HCT116 (cell line): Measurements from ENCODE around the gene ACADS. TPM values are rescaled to one million over a fixed set of nuclear protein-coding genes. Genes with fewer than 3 reads are reported as not detected.

Source experiments
- ATAC-seq: fragments of 200-7000 bp; cut with Tn5 transposase; 2 replicates; pipeline ENCODE4 v1.9.1; 2020; ENCODE audit warnings: mild to moderate bottlenecking, moderate library complexity
- BruUV-seq: library from RNA; stranded (reverse); fragments of 400-500 nt; replicated peaks from 2 replicates; lab custom pipeline; 2021; lab: Mats Ljungman, UMichigan
- CTCF ChIA-PET: fragments of 300-600 bp; sonication (Branson Sonifier 250); formaldehyde crosslinking; loops from one replicate; lab custom pipeline; 2021; ENCODE audit warnings: antibody characterized with exemption; lab: Charles Lee
- POLR2A ChIA-PET: fragments of 300-600, 350-600 bp; sonication (Branson Sonifier 250); formaldehyde crosslinking; loops from one replicate; lab custom pipeline; 2021; ENCODE audit warnings: antibody characterized with exemption; lab: Charles Lee
- RAD21 ChIA-PET, 2 experiments: fragments of 300-600 bp; sonication (Branson Sonifier 250); formaldehyde crosslinking; loops; one replicate each; lab custom pipeline; 2023; ENCODE audit warnings: low total read pairs in 2 of 2; ENCODE audit not compliant: uncharacterized antibody in 2 of 2, unreplicated experiment in 2 of 2, low non-redundant PET in 1 of 2; lab: Charles Lee
- DNase-seq: peaks from one replicate; pipeline ENCODE4 v3.0.0-alpha.2; 2010; ENCODE audit warnings: low read depth, low spot score
- H2AFZ ChIP-seq: fragments of 200-600 bp; shearing (Covaris generic), sonication (generic); 2 replicates; pipeline ENCODE4 v1.6.1; 2017; ENCODE audit warnings: low read depth, mixed run types, mixed read lengths, antibody characterized with exemption, low read length; ENCODE audit not compliant: poor library complexity, severe bottlenecking
- H3K27ac ChIP-seq: 2 replicates; pipeline ENCODE4 v1.5.1; 2012; ENCODE audit warnings: low read depth, low read length
- H3K27me3 ChIP-seq: fragments of 200-600 bp; sonication (generic); 2 replicates; pipeline ENCODE4 v1.6.1; 2016; ENCODE audit warnings: mixed run types, low read length, mixed read lengths; ENCODE audit not compliant: insufficient read depth
- H3K36me3 ChIP-seq, 2 experiments: fragments of 200-500 bp in 1 of 2; fragments of 200-600 bp in 1 of 2; sonication (Bioruptor generic) in 1 of 2; sonication (generic) in 1 of 2; 2 replicates each; pipeline versions ENCODE4 v1.5.1 to v1.6.1; 2014 to 2016; ENCODE audit warnings: low read length in 2 of 2, inconsistent platforms in 1 of 2, mixed read lengths in 1 of 2, mixed run types in 1 of 2; ENCODE audit not compliant: insufficient read depth in 2 of 2, control insufficient read depth in 1 of 2
- H3K4me1 ChIP-seq, 2 experiments: fragments of 200-600 bp in 1 of 2; sonication (generic) in 1 of 2; 2 replicates each; pipeline versions ENCODE4 v1.5.1 to v1.6.1; 2012 to 2017; ENCODE audit warnings: low read length in 2 of 2, inconsistent platforms in 1 of 2, mild to moderate bottlenecking in 1 of 2, mixed read lengths in 1 of 2, mixed run types in 1 of 2, moderate library complexity in 1 of 2; ENCODE audit not compliant: insufficient read depth in 2 of 2, control insufficient read depth in 1 of 2
- H3K4me2 ChIP-seq: fragments of 200-600 bp; sonication (generic); 2 replicates; pipeline ENCODE4 v1.6.1; 2017; ENCODE audit warnings: mixed run types, low read length, mixed read lengths
- H3K4me3 ChIP-seq, 2 experiments: fragments of 200-600 bp in 1 of 2; sonication (generic) in 1 of 2; replicated peaks in 1 of 2; 2 replicates each; pipeline ENCODE4 v1.5.1; 2011 to 2016; ENCODE audit warnings: low read length in 2 of 2, control low read depth in 1 of 2, low read depth in 1 of 2, mild to moderate bottlenecking in 1 of 2, mixed read lengths in 1 of 2, mixed run types in 1 of 2
- H3K79me2 ChIP-seq: fragments of 200-600 bp; sonication (generic); 2 replicates; pipeline ENCODE4 v1.6.1; 2017; ENCODE audit warnings: mild to moderate bottlenecking, mixed run types, low read length, moderate library complexity, mixed read lengths; ENCODE audit not compliant: insufficient read depth
- H3K9ac ChIP-seq: fragments of 200-600 bp; sonication (generic); 2 replicates; pipeline ENCODE4 v1.6.1; 2016; ENCODE audit warnings: low read length, mixed read lengths
- H3K9me2 ChIP-seq: fragments of 200-600 bp; sonication (generic), shearing (Covaris generic); 2 replicates; pipeline ENCODE4 v1.6.1; 2017; ENCODE audit warnings: mixed run types, mild to moderate bottlenecking, moderate library complexity; ENCODE audit not compliant: insufficient read depth
- H3K9me3 ChIP-seq, 2 experiments: fragments of 200-500 bp in 1 of 2; fragments of 200-600 bp in 1 of 2; sonication (Bioruptor generic) in 1 of 2; sonication (generic) in 1 of 2; 2 replicates each; pipeline ENCODE4 v1.6.1; 2014 to 2017; ENCODE audit warnings: low read length in 2 of 2, mixed read lengths in 2 of 2, inconsistent platforms in 1 of 2, low read depth in 1 of 2, mild to moderate bottlenecking in 1 of 2, mixed run types in 1 of 2, moderate library complexity in 1 of 2; ENCODE audit not compliant: control insufficient read depth in 1 of 2, insufficient read depth in 1 of 2
- H4K20me1 ChIP-seq: fragments of 200-600 bp; sonication (generic), shearing (Covaris generic); 2 replicates; pipeline ENCODE4 v1.6.1; 2017; ENCODE audit warnings: mixed run types, mild to moderate bottlenecking, moderate library complexity; ENCODE audit not compliant: insufficient read depth
- CEBPB ChIP-seq: IDR thresholded peaks from 2 replicates; pipeline ENCODE4 v1.6.1; 2012; ENCODE audit warnings: low read depth
- EGR1 ChIP-seq: IDR thresholded peaks from 2 replicates; pipeline ENCODE4 v1.6.1; 2012; ENCODE audit warnings: low read depth
- EZH2 ChIP-seq: fragments of 200-600 bp; sonication (generic); IDR thresholded peaks from 2 replicates; pipeline ENCODE4 v1.6.1; 2017; ENCODE audit warnings: antibody characterized with exemption, mixed run types
- EZH2phosphoT487 ChIP-seq: fragments of 200-600 bp; IDR thresholded peaks from 2 replicates; pipeline ENCODE4 v1.6.1; 2018; ENCODE audit warnings: antibody characterized with exemption, borderline replicate concordance
- FOSL1 ChIP-seq: IDR thresholded peaks from 2 replicates; pipeline ENCODE4 v1.6.1; 2012; ENCODE audit warnings: low read depth
- JUND ChIP-seq: IDR thresholded peaks from 2 replicates; pipeline ENCODE4 v1.6.1; 2012
- SP1 ChIP-seq: IDR thresholded peaks from 2 replicates; pipeline ENCODE4 v1.6.1; 2012; ENCODE audit warnings: low read depth
- ZFX ChIP-seq: fragments of 450-650 bp; IDR thresholded peaks from 2 replicates; pipeline ENCODE4 v1.6.1; 2017
- intact Hi-C: fragments of 100-400 bp; cut with micrococcal nuclease; formaldehyde crosslinking; loops from 2 replicates; pipeline ENCODE4 v1.10.0; 2022
- total RNA-seq: library from RNA; stranded (reverse); gene quantifications from one replicate; pipeline ENCODE4 v1.2.1, GENCODE V29; 2021; ENCODE audit not compliant: unreplicated experiment
- TF ChIP-seq, protein P1 (sequence below): IDR thresholded peaks from 2 replicates; pipeline ENCODE4 v1.6.1; 2012; ENCODE audit warnings: low read depth

The ACADS gene
- total RNA-seq, 1 experiment from 2014 or later: 21.4 TPM

DNA sequence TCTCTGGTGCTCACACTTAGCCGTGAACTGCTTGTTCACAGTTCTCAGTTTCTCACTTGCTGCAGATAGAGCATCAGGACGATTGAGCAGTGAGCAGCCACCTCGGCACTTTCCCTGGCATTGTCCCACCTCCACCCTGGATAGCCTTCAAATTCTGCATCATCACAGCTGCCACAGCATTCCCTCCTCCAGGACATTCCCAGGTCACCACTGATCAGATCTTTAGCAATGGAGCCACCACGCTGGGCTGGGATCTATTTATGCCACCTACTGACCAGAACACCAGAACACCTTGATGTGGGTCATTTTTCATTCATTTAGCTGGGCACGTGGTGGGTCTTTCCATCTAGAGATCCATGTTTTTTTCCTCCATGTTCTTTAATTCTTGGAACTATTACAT is 23.6 kb downstream of the ACADS start:
- RAD21 ChIA-PET: no interaction called here
- POLR2A ChIA-PET: no interaction called here
- TF ChIP-seq, protein P1, sequence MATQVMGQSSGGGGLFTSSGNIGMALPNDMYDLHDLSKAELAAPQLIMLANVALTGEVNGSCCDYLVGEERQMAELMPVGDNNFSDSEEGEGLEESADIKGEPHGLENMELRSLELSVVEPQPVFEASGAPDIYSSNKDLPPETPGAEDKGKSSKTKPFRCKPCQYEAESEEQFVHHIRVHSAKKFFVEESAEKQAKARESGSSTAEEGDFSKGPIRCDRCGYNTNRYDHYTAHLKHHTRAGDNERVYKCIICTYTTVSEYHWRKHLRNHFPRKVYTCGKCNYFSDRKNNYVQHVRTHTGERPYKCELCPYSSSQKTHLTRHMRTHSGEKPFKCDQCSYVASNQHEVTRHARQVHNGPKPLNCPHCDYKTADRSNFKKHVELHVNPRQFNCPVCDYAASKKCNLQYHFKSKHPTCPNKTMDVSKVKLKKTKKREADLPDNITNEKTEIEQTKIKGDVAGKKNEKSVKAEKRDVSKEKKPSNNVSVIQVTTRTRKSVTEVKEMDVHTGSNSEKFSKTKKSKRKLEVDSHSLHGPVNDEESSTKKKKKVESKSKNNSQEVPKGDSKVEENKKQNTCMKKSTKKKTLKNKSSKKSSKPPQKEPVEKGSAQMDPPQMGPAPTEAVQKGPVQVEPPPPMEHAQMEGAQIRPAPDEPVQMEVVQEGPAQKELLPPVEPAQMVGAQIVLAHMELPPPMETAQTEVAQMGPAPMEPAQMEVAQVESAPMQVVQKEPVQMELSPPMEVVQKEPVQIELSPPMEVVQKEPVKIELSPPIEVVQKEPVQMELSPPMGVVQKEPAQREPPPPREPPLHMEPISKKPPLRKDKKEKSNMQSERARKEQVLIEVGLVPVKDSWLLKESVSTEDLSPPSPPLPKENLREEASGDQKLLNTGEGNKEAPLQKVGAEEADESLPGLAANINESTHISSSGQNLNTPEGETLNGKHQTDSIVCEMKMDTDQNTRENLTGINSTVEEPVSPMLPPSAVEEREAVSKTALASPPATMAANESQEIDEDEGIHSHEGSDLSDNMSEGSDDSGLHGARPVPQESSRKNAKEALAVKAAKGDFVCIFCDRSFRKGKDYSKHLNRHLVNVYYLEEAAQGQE: no peak
- TF ChIP-seq FOSL1 (no peak), SP1 (no peak), CEBPB (no peak), EGR1 (no peak), EZH2 (no peak), JUND (no peak), EZH2phosphoT487 (no peak), ZFX (no peak)
- Histone ChIP-seq H3K9ac (no peak overlapping the region), H3K79me2 (no peaks in the 10 kb centered on the region), H4K20me1 (no peaks in the 10 kb centered on the region), H2AFZ (no peak overlapping the region), H3K4me2 (no peak overlapping the region), H3K9me3 (no peaks in the 10 kb centered on the region), H3K36me3 (no peaks in the 10 kb centered on the region), H3K27ac (no peak overlapping the region), H3K4me1 (peaks cover 3 to 11% of the 10 kb centered on the region in 2 experiments; a peak in 3 of 4 replicates), H3K4me3 (no peak overlapping the region), H3K27me3 (no peaks in the 10 kb centered on the region), H3K9me2 (no peaks in the 10 kb centered on the region)
- DNase-seq: no peak
- intact Hi-C loops: no loop called here
- ATAC-seq: no peak
- no TSS peak for BruUV-seq
- CTCF ChIA-PET: no interaction called here
